HL-60 (cell line): Measurements from ENCODE around the gene MAN2A1.

ENCODE experiments used
- DNase-seq, 2 experiments: peaks; one replicate each; pipeline ENCODE4 v3.0.0-alpha.2; 2010 to 2020; ENCODE audit warnings: low read depth in 1 of 2, low spot score in 1 of 2
- H3K27ac ChIP-seq: fragments of 250-450 bp; sonication (Bioruptor Pico); replicated peaks from 2 replicates; pipeline ENCODE4 v1.5.1; 2020; ENCODE audit warnings: mild to moderate bottlenecking, moderate library complexity
- H3K27me3 ChIP-seq: fragments of 250-450 bp; sonication (Bioruptor Pico); 2 replicates; pipeline ENCODE4 v1.5.1; 2021; ENCODE audit warnings: mild to moderate bottlenecking, moderate library complexity; ENCODE audit not compliant: insufficient read depth, poor library complexity, severe bottlenecking
- H3K4me3 ChIP-seq: replicated peaks from 2 replicates; pipeline ENCODE4 v1.5.1; 2011; ENCODE audit warnings: mild to moderate bottlenecking, control low read depth, low read length; ENCODE audit not compliant: insufficient read depth
- CTCF ChIP-seq: IDR thresholded peaks from one replicate; pipeline ENCODE4 v1.5.1; 2011; ENCODE audit warnings: low read length, control low read depth, inconsistent platforms; ENCODE audit not compliant: insufficient read depth
- GABPA ChIP-seq: IDR thresholded peaks from 2 replicates; pipeline ENCODE4 v1.6.1; 2012; ENCODE audit warnings: low read depth
- POLR2AphosphoS5 ChIP-seq: IDR thresholded peaks from 2 replicates; pipeline ENCODE4 v1.6.1; 2012; ENCODE audit warnings: low read depth
- REST ChIP-seq: IDR thresholded peaks from 2 replicates; pipeline ENCODE4 v1.6.1; 2012; ENCODE audit warnings: low read depth; ENCODE audit not compliant: insufficient replicate concordance
- SPI1 ChIP-seq: IDR thresholded peaks from 2 replicates; pipeline ENCODE4 v1.6.1; 2012; ENCODE audit warnings: low read depth, mild to moderate bottlenecking, borderline replicate concordance

Gene MAN2A1

GRCh38 chr5:109750463-109750862, 60.7 kb downstream of the MAN2A1 start:
- Histone ChIP-seq H3K4me3 (no peak overlapping the region), H3K27me3 (no peaks in the 10 kb centered on the region), H3K27ac (no peak overlapping the region)
- no peak for TF ChIP-seq SPI1
- TF ChIP-seq CTCF = no peak
- TF ChIP-seq GABPA = no peak
- TF ChIP-seq REST = no peak
- TF ChIP-seq POLR2AphosphoS5 = no peak
- no peak for DNase-seq

- no peak for DNase-seq
- no peak for TF ChIP-seq POLR2AphosphoS5
- no peak for TF ChIP-seq GABPA
- TF ChIP-seq CTCF = no peak
- no peak for TF ChIP-seq SPI1
- TF ChIP-seq REST = no peak
- Histone ChIP-seq H3K27ac (no peak overlapping the region), H3K27me3 (no peaks in the 10 kb centered on the region), H3K4me3 (no peak overlapping the region)
Observed at GRCh38 chr5:109753279-109753678, 63.6 kb downstream of the MAN2A1 start.

- DNase-seq = no peak
- H3K4me3 ChIP-seq = no peak overlapping the region
- H3K27ac ChIP-seq = no peak overlapping the region
- no peak for TF ChIP-seq CTCF
- no peak for TF ChIP-seq GABPA
- TF ChIP-seq REST = no peak
- TF ChIP-seq POLR2AphosphoS5 = no peak
- no peak for TF ChIP-seq SPI1
- H3K27me3 ChIP-seq = no peaks in the 10 kb centered on the region
Observed at GRCh38 chr5:109754319-109754718, 64.6 kb downstream of the MAN2A1 start.
